ES-I3 (cell line): Measurements from ENCODE around the gene IQCF6.
"Not testable (repeated sequence)": the region's sequence is repeated elsewhere in the genome, so short reads cannot be mapped to it uniquely, and the experiment has no call there.

ENCODE experiments used
- H3K36me3 ChIP-seq: 2 replicates; pipeline ENCODE4 v1.6.1; 2013; ENCODE audit warnings: mild to moderate bottlenecking, low read length, control low read depth, moderate library complexity; ENCODE audit not compliant: insufficient read depth
- H3K4me1 ChIP-seq: 2 replicates; pipeline ENCODE4 v1.6.1; 2013; ENCODE audit warnings: mild to moderate bottlenecking, control low read depth, low read length; ENCODE audit not compliant: insufficient read depth
- H3K9ac ChIP-seq: 2 replicates; pipeline ENCODE4 v1.6.1; 2013; ENCODE audit warnings: low read depth, mild to moderate bottlenecking, low read length, moderate library complexity
- H3K9me3 ChIP-seq: 2 replicates; pipeline ENCODE4 v1.6.1; 2013; ENCODE audit warnings: mild to moderate bottlenecking, low read length, moderate library complexity; ENCODE audit not compliant: control insufficient read depth, insufficient read depth

IQCF6 gene

DNA sequence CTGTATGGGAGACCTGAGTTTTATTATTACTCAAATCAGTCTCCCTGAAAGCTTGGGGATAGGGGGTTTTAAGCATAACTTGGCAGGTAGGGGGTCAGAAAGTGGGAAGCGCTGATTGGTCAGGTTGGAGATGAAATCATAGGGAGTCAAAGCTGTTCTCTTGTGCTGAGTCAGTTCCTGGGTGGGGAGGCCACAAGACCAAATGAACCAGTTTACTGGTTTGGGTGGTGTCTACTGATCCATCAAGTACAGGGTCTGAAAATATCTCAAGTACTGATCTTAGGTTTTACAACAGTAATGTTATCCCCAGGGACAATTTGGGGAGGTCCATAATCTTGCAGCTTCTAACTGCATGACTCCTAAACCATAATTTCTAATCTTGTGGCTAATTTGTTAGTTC, 17.8 kb upstream of the IQCF6 start:
- no peak overlapping the region for H3K9ac ChIP-seq
- peaks cover 35% of the 10 kb centered on the region for H3K4me1 ChIP-seq
- H3K9me3 ChIP-seq = no peaks in the 10 kb centered on the region
- H3K36me3 ChIP-seq = no peaks in the 10 kb centered on the region

DNA sequence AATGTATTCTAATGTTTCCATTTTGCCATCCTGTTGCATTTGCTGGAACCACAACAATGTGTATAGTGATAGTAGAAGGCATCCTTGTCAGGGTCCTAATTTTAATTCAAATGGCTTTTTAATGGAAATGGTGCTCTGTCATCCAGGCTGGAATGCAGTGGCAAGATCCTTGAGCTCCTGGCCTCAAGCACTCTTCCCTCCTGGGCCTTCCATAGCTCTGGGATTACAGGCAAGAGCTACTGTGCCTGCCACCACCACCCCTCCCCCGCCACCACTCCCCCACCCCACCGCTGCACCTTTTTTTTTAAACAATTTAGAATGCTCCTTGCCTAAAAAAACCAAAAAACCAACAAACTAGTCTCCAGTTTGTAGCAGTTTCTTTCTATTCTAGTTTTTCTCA, 15.2 kb upstream of the IQCF6 start:
- Histone ChIP-seq H3K36me3 (no peaks in the 10 kb centered on the region), H3K9ac (no peak overlapping the region), H3K9me3 (no peaks in the 10 kb centered on the region), H3K4me1 (peaks cover 26% of the 10 kb centered on the region)

DNA sequence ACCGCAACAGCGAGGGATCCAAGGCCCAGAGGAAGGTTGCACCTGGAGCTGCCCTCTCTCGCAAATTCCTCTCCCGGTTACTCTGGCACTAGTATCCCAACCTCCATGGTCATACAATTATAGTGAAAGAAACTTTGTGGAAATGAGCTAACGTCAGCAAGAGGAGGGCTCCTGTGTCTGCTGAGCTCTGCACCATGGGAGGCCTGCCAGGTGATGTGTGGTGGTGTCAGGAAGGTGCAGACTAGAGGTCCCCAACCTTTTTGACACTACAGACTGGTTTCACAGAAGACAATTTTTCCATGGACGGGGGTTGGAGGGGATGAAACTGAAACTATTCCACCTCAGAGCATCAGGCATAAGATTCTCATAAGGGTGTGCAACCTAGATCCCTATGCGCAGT, 13.2 kb upstream of the IQCF6 start:
- Histone ChIP-seq H3K36me3 (no peaks in the 10 kb centered on the region), H3K4me1 (peaks cover 17% of the 10 kb centered on the region), H3K9me3 (no peaks in the 10 kb centered on the region), H3K9ac (no peak overlapping the region)

DNA sequence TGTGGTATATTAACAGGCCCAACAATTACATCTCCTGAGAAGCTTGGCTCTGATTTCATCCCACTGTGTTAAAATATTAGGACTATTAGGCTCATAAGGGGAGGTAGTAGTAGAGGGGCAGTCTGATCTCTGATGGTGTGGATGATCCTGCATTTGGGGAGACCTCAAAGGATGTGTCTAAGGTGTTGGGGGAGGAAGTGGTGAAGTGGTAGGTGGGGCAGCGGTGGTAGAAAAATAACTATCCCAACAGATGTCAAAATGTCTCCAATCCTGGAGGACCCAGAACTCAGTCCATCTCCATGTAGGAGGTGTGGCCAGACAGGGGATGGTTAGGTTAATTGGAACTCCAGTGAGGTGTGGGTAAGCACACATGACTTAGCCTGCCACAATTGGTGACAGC, 10.4 kb upstream of the IQCF6 start:
- H3K4me1 ChIP-seq = peaks cover under 1% of the 10 kb centered on the region; the same call in 1 of the 2 replicates
- H3K36me3 ChIP-seq = no peaks in the 10 kb centered on the region
- H3K9ac ChIP-seq = no peak overlapping the region
- H3K9me3 ChIP-seq = no peaks in the 10 kb centered on the region

DNA sequence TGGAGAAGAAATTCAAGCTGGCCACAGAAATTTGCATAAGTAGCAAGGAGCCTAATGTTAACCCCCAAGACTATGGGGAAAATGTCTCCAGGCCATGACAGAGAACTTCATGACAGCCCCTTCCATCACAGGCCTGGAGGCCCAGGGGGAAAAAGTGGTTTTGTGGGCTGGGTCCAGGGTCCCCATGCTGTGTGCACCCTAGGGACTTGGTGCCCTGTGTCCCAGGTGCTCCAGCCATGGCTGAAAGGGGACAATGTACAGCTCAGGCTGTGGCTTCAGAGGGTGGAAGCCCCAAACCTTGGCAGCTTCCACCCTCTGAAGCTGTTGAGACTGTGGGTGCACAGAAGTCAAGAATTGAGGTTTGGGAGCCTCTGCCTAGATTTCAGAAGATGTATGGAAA, 8.5 kb upstream of the IQCF6 start:
- not testable (repeated sequence) for H3K9ac ChIP-seq, H3K36me3 ChIP-seq, H3K9me3 ChIP-seq, H3K4me1 ChIP-seq

- Histone ChIP-seq H3K36me3 (no peaks in the 10 kb centered on the region), H3K9ac (no peak overlapping the region), H3K9me3 (no peaks in the 10 kb centered on the region), H3K4me1 (no peaks in the 10 kb centered on the region)
These were observed 7.2 kb upstream of the IQCF6 start for GRCh38 chr3:51786267-51786666.

- no peak overlapping the region for H3K9ac ChIP-seq
- H3K9me3 ChIP-seq = no peaks in the 10 kb centered on the region
- no peaks in the 10 kb centered on the region for H3K4me1 ChIP-seq
- H3K36me3 ChIP-seq = no peaks in the 10 kb centered on the region
These were observed 483 bp downstream of the IQCF6 start for GRCh38 chr3:51778554-51778953.

DNA sequence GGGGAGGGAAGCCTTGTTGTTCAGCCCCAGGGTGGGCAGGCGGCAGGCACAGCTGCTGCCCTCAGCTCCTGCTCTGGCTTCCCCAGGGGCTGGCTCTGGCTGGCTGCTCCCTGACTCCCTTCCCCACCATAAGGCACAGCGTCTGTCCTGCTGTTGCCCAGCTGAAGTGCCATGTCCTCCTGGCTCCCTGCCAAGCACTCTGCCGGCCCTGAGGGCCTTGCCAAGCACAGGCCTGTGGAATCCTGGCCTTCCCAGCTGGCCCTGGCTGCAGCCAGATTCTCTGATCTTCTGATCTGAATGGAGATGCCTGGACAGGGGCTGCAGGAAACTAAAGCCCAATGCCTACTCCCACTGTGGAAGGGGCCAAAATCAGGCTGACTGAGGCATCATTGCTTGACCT, 1.1 kb downstream of the IQCF6 start:
- Histone ChIP-seq H3K36me3 (no peaks in the 10 kb centered on the region), H3K4me1 (peaks cover 3% of the 10 kb centered on the region; the same call in 1 of the 2 replicates), H3K9me3 (no peaks in the 10 kb centered on the region), H3K9ac (no peak overlapping the region)

GRCh38 chr3:51773529-51774056, 5.4 kb downstream of the IQCF6 start:
- Histone ChIP-seq H3K4me1 (peaks cover 3% of the 10 kb centered on the region; the same call in 1 of the 2 replicates), H3K36me3 (no peaks in the 10 kb centered on the region), H3K9me3 (no peaks in the 10 kb centered on the region)

GRCh38 chr3:51759203-51759602, 19.8 kb downstream of the IQCF6 start:
- H3K4me1 ChIP-seq = no peaks in the 10 kb centered on the region
- no peak overlapping the region for H3K9ac ChIP-seq
- peaks cover 12% of the 10 kb centered on the region; the same call in 1 of the 2 replicates for H3K9me3 ChIP-seq
- H3K36me3 ChIP-seq = no peaks in the 10 kb centered on the region

More at GRCh38 chr3:51773529-51774056, 5.4 kb downstream of the IQCF6 start:
- H3K9ac ChIP-seq = no peak overlapping the region

GRCh38 chr3:51753763-51754750, 25.0 kb downstream of the IQCF6 start:
- H3K9me3 ChIP-seq, H3K9ac ChIP-seq, H3K36me3 ChIP-seq, H3K4me1 ChIP-seq: not testable (repeated sequence)

DNA sequence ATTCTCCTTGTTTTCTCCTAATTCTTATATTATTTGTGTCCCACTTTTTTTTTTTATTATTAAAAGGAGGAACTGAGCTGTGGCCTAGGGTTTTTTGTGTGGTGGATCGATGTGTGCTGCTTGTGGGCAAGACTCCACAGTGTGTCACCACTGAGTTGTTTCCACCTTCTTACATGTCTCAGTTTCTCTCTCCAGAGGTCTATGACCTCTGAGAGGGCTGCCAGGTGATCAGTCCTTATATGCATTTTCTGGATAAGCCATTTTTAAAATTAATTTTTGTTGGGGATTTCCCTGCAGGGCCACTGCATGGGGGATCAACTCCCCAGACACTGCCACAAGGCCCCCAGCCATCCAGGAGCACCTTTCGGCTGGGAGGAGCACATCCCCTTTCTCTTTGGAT, 27.8 kb downstream of the IQCF6 start:
- H3K36me3 ChIP-seq = no peaks in the 10 kb centered on the region
- no peak overlapping the region for H3K9ac ChIP-seq
- H3K9me3 ChIP-seq = peaks cover 10% of the 10 kb centered on the region; the same call in 1 of the 2 replicates
- peaks cover 3% of the 10 kb centered on the region; the same call in 1 of the 2 replicates for H3K4me1 ChIP-seq

DNA sequence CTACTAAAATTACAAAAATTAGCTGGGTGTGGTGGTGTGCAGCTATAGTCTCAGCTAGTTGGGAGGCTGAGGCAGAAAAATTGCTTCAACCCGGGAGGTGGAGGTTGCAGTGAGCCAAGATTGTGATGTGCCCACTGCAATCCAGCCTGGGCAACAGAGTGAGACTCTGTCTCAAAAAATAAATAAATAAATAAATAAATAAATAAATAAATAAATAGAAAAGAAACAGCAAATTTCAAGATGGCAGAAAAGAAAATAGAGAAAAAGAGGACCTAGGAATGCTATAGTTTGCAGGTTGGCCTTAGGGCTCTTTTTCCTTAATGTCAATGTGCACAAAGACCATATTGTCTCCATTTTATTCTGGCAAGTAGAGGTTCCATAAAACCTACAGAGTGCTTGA, 28.2 kb downstream of the IQCF6 start:
- Histone ChIP-seq H3K36me3 (no peaks in the 10 kb centered on the region), H3K4me1 (peaks cover 3% of the 10 kb centered on the region; the same call in 1 of the 2 replicates), H3K9me3 (peaks cover 10% of the 10 kb centered on the region; the same call in 1 of the 2 replicates), H3K9ac (no peak overlapping the region)

DNA sequence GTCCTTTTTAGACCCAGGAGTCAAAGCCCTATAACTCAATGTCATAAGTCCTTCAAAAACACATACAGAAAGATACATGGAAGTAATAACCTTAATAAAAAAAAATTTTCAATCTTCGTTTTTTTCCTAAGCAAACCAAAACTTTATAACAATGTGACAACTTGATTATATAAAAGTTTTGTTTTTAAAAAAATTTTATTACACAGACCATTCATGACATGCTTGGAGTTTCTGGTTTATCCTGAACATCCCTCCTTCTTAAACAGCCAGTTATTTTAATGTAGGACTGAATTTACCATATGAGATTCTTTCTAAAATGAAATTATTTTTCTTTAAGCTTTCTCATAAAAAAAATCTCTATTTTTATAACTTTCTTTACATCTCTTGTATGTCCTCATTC, 30.7 kb downstream of the IQCF6 start:
- peaks cover 10% of the 10 kb centered on the region; the same call in 1 of the 2 replicates for H3K9me3 ChIP-seq
- no peak overlapping the region for H3K9ac ChIP-seq
- H3K36me3 ChIP-seq = no peaks in the 10 kb centered on the region

DNA sequence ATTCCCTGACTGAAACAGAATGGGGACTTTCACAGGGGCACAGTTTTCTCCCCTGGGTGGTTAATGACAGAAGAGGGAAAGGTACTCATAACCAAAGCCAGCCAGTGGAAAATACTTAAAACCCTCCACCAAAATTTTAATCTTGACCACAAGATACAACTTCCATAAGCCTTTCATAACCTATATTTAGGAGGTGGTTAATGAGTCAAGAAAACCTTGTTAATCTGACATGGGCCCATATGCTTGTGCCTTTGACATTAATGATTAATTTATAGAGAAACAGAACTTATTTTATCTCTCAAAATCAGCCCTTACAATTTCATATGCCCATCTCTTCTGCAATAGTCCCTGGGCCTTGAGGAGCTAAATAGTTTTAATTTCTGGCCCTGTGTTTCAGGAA, 31.2 kb downstream of the IQCF6 start:
- H3K9me3 ChIP-seq = peaks cover 10% of the 10 kb centered on the region; the same call in 1 of the 2 replicates
- no peaks in the 10 kb centered on the region for H3K4me1 ChIP-seq
- no peak overlapping the region for H3K9ac ChIP-seq
- H3K36me3 ChIP-seq = no peaks in the 10 kb centered on the region

More for the DNA sequence above, 30.7 kb downstream of the IQCF6 start:
- no peaks in the 10 kb centered on the region for H3K4me1 ChIP-seq
